DMS 273 (cell line): ENCODE results near the gene PCNT.
"Not testable (repeated sequence)": the region's sequence is repeated elsewhere in the genome, so short reads cannot be mapped to it uniquely, and the experiment has no call there.

ENCODE experiments used
- DNase-seq: peaks from one replicate; lab custom pipeline; 2025; ENCODE audit not compliant: unreplicated experiment; lab: John Stamatoyannopoulos, UW

Gene PCNT

DNA sequence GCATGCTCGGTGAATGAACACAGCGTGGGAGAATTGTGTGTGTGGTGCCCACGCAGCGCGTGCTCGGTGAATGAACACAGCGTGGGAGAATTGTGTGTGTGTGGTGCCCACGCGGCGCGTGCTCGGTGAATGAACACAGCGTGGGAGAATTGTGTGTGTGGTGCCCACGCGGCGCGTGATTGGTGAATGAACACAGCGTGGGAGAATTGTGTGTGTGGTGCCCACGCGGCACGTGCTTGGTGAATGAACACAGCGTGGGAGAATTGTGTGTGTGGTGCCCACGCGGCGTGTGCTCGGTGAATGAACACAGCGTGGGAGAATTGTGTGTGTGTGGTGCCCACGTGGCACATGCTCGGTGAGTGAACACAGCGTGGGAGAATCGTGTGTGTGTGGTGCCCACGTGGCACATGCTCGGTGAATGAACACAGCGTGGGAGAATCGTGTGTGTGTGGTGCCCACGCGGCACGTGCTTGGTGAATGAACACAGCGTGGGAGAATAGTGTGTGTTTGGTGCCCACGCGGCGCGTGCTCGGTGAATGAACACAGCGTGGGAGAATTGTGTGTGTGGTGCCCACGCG is 79.4 kb downstream of the PCNT start:
- DNase-seq = not testable (repeated sequence)

GRCh38 chr21:46404306-46404705 is 80.3 kb downstream of the PCNT start:
- DNase-seq = no peak

DNA sequence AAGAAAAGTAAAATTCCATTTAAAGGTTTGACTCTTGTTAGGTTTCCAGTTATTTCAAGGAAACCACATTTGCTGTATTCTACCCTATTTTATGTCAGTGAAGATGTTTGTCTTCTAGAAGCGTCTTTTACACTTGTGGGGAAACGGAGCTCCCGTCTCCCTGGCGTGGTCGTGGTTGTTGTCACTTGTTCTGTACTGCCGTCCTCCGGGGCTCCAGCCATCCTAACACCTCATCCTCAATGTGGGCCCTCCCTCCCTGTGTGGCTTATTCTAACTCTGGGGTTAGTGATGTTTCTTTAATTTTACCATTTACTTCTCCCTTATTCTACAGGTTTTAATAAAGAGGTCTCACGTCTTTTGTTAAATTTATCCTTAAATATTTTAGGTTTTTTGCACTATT is 82.0 kb downstream of the PCNT start:
- DNase-seq = no peak

GRCh38 chr21:46409641-46410406 is 85.9 kb downstream of the PCNT start:
- no peak for DNase-seq

DNA sequence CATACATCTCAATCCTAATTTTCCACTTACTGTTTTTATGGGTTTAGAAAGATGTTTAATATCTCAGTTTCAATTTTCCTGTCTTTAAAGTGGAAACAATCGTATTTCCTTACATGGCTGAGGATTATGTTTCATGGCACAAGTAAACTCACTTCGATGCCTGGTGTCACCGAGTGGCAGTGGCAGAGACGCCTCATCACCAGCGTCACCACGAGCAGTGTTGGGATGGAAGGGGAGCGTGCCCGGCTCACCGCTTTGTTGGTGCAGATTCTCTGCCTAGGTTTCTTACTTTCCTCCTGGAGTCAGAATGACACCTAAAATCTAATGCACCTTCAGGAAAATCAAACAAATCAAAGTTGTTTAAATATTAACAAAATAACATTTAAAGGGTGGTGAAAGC is 86.6 kb downstream of the PCNT start:
- DNase-seq = no peak

GRCh38 chr21:46411236-46411635 is 87.3 kb downstream of the PCNT start:
- no peak for DNase-seq

GRCh38 chr21:46411691-46412090 is 87.7 kb downstream of the PCNT start:
- DNase-seq = no peak

DNA sequence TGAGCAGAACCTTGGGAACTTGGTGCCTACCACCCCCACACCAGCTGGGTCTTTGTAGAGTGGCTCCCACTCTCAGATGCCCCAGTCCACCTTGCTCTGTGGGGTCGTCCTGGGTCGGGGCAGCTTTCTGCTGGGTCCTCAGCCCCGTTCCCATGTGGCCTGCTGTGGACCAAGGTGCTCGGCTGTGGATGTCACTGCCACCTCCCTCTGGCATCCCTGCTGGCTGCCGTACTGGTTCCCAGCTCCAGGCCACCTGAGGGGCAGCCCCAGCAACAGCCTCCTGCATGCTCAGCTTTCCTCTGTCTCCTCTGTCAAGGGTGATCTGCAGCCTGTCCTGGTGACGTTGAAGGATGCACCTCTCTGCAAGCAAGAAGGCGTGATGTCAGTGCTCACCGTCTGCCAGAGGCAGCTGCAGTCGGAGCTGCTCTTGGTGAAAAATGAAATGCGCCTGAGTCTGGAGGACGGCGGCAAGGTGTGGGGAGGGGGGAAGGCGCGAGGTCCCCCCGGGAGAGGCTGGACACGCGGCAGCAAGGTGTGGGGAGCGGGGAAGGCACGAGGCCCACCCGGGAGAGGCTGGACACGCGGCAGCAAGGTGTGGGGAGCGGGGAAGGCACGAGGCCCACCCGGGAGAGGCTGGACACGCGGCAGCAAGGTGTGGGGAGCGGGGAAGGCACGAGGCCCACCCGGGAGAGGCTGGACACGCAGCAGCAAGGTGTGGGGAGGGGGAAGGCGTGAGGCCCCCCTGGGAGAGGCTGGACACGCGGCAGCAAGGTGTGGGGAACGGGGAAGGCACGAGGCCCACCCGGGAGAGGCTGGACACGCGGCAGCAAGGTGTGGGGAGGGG is 88.8 kb downstream of the PCNT start:
- DNase-seq = no peak

DNA sequence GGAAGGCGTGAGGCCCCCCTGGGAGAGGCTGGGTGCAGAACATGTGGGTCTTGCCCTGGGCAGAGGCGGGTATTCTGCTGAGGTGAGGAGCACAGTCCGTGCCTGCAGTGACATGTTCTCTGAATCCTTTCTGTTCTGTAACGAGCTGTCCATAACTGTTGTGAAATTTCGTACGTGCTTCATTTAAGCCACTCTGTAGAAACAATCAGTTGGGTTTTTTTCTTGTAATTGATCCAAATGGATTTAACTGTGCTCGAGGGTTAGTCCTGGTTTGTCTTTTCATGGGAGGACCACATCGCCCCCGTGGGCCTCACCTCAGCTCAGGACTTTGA is 89.4 kb downstream of the PCNT start:
- DNase-seq = no peak

- no peak for DNase-seq
These were observed 91.0 kb downstream of the PCNT start for GRCh38 chr21:46414965-46415275.

DNA sequence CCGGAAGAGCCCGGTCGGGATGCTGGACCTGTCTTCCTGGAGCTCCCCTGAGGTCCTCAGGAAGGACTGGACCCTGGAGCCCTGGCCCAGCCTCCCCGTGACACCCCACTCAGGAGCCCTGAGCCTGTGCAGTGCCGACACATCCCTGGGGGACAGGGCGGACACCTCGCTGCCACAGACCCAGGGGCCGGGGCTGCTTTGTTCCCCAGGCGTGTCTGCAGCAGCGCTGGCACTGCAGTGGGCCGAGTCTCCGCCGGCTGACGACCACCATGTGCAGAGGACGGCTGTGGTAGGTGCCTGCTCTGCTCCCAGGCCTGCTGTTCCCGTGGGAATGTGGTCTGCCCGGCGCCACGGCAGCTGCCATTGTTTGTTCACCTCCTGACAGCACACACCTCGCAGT is 92.6 kb downstream of the PCNT start:
- DNase-seq = no peak

DNA sequence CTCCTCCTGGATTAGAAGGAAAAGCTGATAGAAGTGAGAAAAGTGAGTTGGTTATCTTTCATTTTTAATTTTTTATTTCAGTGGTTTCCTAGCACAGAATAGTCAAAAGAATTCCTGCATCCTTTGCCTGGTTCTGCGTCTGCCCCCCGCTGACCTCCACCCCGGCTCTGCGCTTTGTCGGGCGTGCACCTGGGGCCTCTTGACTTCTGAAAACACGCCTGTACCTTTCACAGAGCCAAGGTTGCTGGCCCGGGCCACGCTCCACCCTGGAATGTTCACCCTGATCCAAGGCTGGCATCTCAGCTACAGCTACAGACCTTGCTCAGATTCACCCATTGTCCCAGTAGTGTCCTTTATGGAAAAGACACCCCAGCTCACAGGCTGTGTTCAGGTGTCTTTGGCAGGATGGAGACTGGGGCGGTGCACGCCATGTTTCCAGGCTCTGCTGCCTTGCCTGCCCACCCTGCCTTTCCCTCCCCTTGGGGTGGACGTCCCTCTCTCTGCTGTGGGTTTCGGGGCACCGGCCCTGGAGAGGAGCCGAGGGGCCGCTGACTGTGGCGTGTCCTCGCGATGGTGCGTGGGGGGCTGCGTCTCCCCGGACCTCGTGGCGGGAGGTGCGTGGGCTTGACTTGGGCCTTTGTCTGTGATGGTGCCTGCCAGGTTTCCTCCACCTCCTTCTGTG is 94.5 kb downstream of the PCNT start:
- DNase-seq = no peak

DNA sequence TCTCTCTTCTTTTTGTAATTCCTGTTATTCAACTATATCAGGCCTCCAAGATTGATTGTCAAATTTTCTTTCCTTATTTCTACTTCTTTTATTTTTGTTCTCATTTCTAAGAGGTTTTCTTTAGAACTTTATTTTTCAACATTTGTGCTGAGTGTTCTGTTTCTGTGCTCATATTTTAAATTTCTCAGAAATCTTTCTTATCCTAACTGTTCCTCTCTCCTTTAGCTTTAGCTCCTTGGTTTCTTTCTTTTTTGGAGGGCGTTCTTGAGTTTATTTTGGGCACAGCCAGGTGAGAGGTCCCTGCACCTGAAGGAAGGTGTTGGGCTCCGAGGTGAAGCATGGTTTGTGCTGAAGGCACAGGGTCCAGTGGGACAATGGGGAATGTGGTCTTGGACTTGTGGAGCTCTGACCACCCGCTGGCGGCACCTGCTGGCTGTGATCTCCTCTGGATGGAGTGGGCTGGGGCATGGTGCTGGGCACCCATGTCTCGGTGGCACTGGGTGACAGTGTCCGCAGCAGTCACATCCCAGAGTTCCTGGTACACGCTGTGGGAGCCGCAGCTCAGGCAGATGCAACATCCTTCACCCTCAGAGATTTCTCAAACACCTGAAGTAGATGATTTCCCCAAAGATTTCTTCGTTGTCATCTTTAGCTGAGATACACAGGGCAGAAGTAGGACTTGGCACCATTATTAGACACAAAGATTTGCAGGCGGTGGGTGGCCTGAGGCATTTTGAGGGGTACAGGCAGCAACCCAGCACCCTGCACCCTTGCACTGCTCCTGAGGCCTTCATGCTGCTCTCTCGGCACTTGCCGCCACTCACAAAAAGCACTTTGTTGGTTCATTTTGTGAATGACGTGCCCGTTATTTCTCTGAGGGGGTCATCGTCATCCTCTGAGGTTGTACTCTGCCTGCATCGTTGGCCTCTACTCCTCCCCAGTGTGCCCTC is 96.6 kb downstream of the PCNT start:
- DNase-seq = no peak

GRCh38 chr21:46421191-46421750 is 97.3 kb downstream of the PCNT start:
- no peak for DNase-seq

DNA sequence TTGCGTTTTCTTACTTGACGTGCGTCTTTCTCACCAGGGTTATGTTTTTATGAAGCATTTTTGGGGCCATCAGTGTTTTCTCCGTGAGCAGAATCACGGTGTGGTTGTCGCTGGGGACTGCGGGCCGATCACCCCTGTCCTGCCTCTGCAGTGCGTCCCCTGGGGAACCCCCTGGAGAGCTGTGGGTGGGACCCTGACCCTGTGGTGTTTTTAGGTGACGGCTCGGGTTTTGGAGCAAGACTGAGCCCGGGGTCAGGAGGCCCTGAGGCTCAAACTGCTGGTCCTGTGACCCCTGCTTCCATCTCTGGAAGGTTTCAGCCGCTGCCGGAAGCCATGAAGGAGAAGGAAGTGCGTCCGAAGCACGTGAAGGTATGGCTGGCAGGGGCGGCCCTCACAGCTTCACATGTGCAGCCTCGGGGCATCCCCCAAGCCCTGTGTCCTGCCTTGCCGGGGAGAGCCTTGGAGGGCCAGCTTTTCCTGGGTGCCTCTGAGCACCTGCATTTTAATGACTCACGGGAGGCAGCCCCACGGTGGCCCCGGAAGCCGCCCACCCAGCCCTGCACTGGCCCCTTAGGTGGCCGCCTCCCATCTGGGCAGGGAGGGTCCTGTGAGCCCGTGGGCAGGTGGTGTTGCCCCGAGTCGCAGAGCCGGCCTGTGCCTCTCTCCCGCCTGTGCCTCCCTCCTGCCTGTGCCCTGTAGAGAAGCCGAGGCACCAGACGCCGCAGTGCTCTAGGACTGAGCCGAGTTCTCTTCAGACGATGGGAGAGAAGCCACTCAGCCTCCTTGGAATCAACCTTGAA is 98.0 kb downstream of the PCNT start:
- DNase-seq = no peak

- DNase-seq = no peak
These were observed 98.8 kb downstream of the PCNT start for GRCh38 chr21:46422636-46423241.

DNA sequence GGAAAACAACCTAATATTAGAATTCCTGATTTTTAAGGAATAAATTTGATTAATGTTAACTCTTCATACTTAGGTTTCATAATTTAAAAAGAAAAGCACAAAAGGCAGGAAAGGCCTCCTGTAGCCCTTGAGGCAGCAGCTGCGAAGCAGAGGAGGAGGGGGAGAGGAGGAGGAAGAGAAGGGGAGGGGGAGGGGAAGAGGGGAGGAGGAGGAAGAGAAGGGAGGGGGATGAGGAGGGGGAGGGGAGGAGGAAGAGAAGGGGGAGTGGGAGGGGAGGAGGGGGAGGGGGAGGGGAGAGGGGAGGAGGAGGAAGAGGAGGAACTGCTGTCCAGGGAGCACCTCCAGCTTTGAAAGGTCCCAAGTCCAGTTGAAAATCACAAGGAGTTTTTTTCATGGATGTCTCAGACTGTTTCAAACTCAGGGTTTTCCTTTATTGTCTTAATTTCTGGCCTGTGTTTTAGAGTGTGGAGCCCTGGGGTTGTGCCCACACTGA is 99.6 kb downstream of the PCNT start:
- no peak for DNase-seq

DNA sequence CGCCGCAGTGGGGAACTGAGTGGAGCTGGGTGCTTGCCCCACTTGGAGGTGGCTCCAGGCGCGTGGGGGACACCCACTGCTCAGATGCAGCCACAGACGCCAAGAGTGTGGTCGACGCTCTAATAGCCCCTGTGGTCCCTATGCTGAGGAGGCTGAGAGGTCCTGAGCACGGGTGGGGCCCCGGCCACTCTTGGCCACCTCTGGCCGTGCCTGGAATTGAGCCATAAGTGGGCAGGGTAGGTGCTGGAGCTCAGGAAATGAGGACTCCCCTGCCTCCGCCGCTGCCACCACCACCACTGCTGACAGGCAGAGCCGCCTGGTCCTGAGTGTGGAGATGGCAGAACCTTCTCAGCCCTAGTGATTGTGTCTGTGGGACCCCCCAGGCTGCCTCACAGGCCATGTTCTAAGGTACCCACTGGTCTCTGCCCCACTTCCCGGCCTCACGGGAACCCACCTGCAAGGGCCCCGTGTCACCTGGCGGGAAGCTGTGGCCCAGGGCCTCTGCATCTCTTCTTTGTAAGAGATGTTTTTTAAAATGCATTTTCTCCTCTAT is 100.2 kb downstream of the PCNT start:
- no peak for DNase-seq

DNA sequence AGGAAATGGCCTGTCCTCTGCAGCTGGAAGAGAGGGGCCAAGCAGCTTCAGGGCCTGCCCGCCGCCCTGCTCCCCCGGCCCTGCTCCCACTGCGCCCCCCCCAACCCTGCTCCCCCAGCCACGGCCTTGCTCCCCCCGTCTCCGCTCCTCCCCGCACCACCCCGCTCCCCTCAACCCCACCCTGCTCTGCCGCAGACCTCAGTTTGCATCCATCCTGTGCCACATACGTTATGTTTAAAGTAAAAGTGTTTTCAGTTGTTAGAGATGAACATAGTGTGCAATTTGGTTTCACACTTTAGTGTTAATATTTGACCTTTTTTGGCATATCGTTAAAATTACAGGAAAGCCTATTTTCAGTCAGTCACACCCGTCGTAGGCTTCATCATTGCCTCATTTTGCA is 100.7 kb downstream of the PCNT start:
- DNase-seq = no peak
